Left lung (tissue), 10 donors: ENCODE results near the gene IPO13. TPM values are rescaled to one million over a fixed set of nuclear protein-coding genes. Genes with fewer than 3 reads are reported as not detected.

ENCODE experiments used
- ATAC-seq: fragments of 200-7000 bp; cut with Tn5 transposase; one replicate; pipeline ENCODE4 v1.9.1; 2020; ENCODE audit warnings: moderate library complexity
- DNase-seq, 4 donors: peaks; one replicate each; pipeline ENCODE4 v3.0.0-alpha.2; 2013 to 2020
- H3K27ac ChIP-seq, 2 donors: fragments of 200-600 bp; sonication (generic) in 1 of 2; one replicate each; pipeline versions ENCODE4 v1.5.0 to v1.8.0; 2020 to 2021
- H3K27me3 ChIP-seq, 2 donors: fragments of 200-600 bp; sonication (generic) in 1 of 2; one replicate each; pipeline versions ENCODE4 v1.5.0 to v1.8.0; 2020 to 2021
- H3K36me3 ChIP-seq, 2 donors: fragments of 200-600 bp; sonication (generic) in 1 of 2; one replicate each; pipeline versions ENCODE4 v1.5.0 to v1.8.0; 2020 to 2021
- H3K4me1 ChIP-seq, 2 donors: fragments of 200-600 bp; one replicate each; pipeline ENCODE4 v1.8.0; 2021
- H3K4me3 ChIP-seq, 2 donors: fragments of 200-600 bp; sonication (generic) in 1 of 2; one replicate each; pipeline versions ENCODE4 v1.5.0 to v1.8.0; 2020 to 2021; ENCODE audit warnings: mild to moderate bottlenecking in 1 of 2
- H3K9me3 ChIP-seq, 2 donors: fragments of 200-600 bp; sonication (generic) in 1 of 2; one replicate each; pipeline versions ENCODE4 v1.5.0 to v1.8.0; 2020 to 2021
- intact Hi-C, 2 donors: fragments of 100-400 bp; cut with DNase I; formaldehyde crosslinking; loops; one replicate each; pipeline versions ENCODE4 v1.11.2 to v1.14.2; 2022
- polyA plus RNA-seq, 6 donors: library from polyadenylated mRNA; unstranded; fragments of 120-200 nt; gene quantifications; one replicate each; pipeline ENCODE4 v1.2.1, GENCODE V29; 2013; ENCODE audit not compliant: insufficient read length in 6 of 6
- total RNA-seq, 2 donors: library from RNA; stranded (reverse); fragmentation: NEBNext Ultra II Directional; extraction: Animal tissue kit (Norgen Biotek cat#: 25700); gene quantifications; one replicate each; pipeline ENCODE4 v1.2.1, GENCODE V29; 2021
- TF ChIP-seq, protein P1 (sequence below), 2 donors: fragments of 200-600 bp; sonication (generic) in 1 of 2; IDR thresholded peaks; one replicate each; pipeline versions ENCODE4 v1.5.0 to v1.8.0; 2021; ENCODE audit warnings: antibody characterized with exemption in 2 of 2
- donor health status: DM: no; HTN: yes; CAD: no.
- donor health status: DM: no; HTN: no; CAD: no.

The IPO13 gene
- total and polyA plus RNA-seq, 8 donors, result 18.0 to 33.4 (median 22.0) TPM

- no peak for ATAC-seq
- H3K27ac ChIP-seq, result no peak overlapping the region
- TF ChIP-seq, protein P1, sequence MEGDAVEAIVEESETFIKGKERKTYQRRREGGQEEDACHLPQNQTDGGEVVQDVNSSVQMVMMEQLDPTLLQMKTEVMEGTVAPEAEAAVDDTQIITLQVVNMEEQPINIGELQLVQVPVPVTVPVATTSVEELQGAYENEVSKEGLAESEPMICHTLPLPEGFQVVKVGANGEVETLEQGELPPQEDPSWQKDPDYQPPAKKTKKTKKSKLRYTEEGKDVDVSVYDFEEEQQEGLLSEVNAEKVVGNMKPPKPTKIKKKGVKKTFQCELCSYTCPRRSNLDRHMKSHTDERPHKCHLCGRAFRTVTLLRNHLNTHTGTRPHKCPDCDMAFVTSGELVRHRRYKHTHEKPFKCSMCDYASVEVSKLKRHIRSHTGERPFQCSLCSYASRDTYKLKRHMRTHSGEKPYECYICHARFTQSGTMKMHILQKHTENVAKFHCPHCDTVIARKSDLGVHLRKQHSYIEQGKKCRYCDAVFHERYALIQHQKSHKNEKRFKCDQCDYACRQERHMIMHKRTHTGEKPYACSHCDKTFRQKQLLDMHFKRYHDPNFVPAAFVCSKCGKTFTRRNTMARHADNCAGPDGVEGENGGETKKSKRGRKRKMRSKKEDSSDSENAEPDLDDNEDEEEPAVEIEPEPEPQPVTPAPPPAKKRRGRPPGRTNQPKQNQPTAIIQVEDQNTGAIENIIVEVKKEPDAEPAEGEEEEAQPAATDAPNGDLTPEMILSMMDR (IDR thresholded peaks at IDR 0.05), result no peak
- H3K4me1 ChIP-seq, result no peaks in the 10 kb centered on the region
- intact Hi-C loops, result no loop called here
- no peaks in the 10 kb centered on the region for H3K9me3 ChIP-seq
- no peak for DNase-seq
- H3K27me3 ChIP-seq, result no peaks in the 10 kb centered on the region
- no peak overlapping the region for H3K4me3 ChIP-seq
- no peaks in the 10 kb centered on the region for H3K36me3 ChIP-seq
Measured at GRCh38 chr1:43914576-43915525, 31.9 kb upstream of the IPO13 start.

DNA sequence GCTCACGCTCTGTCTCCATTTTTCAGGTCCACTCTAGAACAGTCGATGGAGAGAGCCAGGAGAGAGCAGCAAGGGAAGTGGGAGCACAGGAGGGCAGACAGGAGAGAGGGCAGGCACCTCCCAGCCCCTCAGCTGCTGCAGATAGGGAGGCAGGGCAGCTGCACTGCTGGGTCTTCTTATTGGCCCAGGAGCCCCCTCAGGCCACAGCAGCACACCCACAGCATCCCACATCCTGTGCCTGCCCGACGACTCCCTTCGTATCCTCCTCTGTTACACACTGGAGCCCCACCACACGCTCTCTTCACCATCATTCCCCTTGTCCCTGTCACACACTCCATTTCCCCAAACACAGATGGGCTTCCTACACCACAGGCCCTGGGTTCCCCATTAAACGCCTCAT lies 26.8 kb upstream of the IPO13 start:
- TF ChIP-seq, protein P1 (IDR thresholded peaks at IDR 0.05), result no peak
- no peaks in the 10 kb centered on the region for H3K27me3 ChIP-seq
- no peaks in the 10 kb centered on the region for H3K36me3 ChIP-seq
- H3K9me3 ChIP-seq, result no peaks in the 10 kb centered on the region
- no peak overlapping the region for H3K4me3 ChIP-seq
- DNase-seq (no peak), ATAC-seq (no peak)
- H3K27ac ChIP-seq, result no peak overlapping the region
- H3K4me1 ChIP-seq, result no peaks in the 10 kb centered on the region
- intact Hi-C loops, result no loop called here

DNA sequence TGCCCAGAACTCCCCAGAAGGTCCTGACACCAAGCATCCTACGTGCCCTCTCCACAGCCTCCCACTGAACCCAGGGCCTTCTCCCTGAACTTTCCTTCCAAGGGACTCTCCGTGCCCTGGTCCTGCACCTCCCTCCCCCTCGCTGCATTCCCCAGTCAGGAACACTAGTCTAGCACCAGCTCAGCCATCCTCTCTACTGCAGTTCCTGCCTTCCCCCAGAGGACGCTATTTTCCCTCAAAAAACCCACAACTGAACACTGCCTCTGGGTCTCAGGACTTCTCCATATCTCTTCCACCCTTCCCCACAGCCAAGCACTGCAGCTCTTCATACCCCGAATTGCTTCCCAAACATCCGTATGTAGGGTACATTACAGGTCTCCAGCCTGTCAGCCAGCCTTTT lies 25.7 kb upstream of the IPO13 start:
- DNase-seq (no peak), ATAC-seq (no peak)
- intact Hi-C loops, result no loop called here

DNA sequence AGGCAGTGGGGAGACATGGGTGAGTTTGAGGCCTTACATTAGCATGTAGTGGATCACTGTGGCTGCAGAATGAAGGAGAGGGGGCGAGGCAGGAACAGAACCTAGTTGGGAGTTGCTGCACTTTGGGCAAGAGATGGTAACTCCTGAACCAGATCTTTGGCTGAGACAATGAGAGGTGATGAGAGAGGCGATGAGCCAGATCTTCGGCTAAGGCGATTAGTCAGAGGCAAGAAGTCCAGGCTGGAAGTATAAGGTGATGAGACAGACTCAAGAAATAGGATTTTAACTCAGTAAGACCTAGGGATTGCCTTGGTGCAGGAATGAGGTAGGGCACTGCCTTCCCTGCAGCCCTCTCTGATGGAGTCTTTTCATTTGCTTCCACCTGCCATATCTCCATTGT lies 22.2 kb upstream of the IPO13 start:
- no peak overlapping the region for H3K4me3 ChIP-seq
- no peak for ATAC-seq
- no peak overlapping the region for H3K27ac ChIP-seq
- no peaks in the 10 kb centered on the region for H3K27me3 ChIP-seq
- TF ChIP-seq, protein P1 (IDR thresholded peaks at IDR 0.05), result no peak
- H3K4me1 ChIP-seq, result no peaks in the 10 kb centered on the region
- no peaks in the 10 kb centered on the region for H3K9me3 ChIP-seq
- H3K36me3 ChIP-seq, result peaks cover 0 to 6% of the 10 kb centered on the region in 2 donors
- DNase-seq, result no peak
- intact Hi-C loops, result no loop called here

More for the DNA sequence above, 25.7 kb upstream of the IPO13 start:
- Histone ChIP-seq H3K27ac (no peak overlapping the region), H3K4me3 (no peak overlapping the region), H3K27me3 (no peaks in the 10 kb centered on the region), H3K4me1 (no peaks in the 10 kb centered on the region), H3K36me3 (no peaks in the 10 kb centered on the region), H3K9me3 (no peaks in the 10 kb centered on the region)
- TF ChIP-seq, protein P1 (IDR thresholded peaks at IDR 0.05), result no peak

DNA sequence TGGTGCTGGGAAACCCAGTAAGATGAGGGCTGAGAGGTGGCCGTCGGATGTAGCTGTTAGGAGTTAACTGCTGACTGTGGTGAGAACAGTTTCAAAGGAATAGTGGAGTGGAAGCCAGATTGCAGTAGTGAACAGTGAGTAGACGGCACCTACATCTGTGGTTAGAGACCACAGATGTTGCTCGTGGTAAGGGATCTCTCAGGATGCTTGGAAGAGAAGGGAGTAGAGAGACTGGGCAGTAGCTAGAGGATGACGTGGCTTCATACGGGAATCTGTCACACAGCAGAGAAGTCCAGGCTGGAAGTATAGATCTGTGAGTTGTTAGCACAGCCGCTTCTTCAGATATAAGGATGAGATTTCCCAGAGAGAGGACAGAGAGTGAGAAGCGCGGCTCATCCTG lies 20.9 kb upstream of the IPO13 start:
- TF ChIP-seq, protein P1 (IDR thresholded peaks at IDR 0.05), result no peak
- no peaks in the 10 kb centered on the region for H3K9me3 ChIP-seq
- intact Hi-C loops, result no loop called here
- DNase-seq, result no peak
- H3K27me3 ChIP-seq, result no peaks in the 10 kb centered on the region
- ATAC-seq, result no peak
- H3K4me1 ChIP-seq, result no peaks in the 10 kb centered on the region
- H3K27ac ChIP-seq, result no peak overlapping the region
- H3K4me3 ChIP-seq, result no peak overlapping the region
- H3K36me3 ChIP-seq, result peaks cover 0 to 6% of the 10 kb centered on the region in 2 donors
